MM.1S (cell line): Measurements from ENCODE around the gene SNRNP48.

Experiments used
- DNase-seq: peaks from one replicate; pipeline ENCODE4 v3.0.0-alpha.2; 2015
- H2AFZ ChIP-seq: fragments of 300-600 bp; sonication (generic); 2 replicates; pipeline ENCODE4 v1.6.0; 2016; ENCODE audit warnings: antibody characterized with exemption, low read length
- H3F3A ChIP-seq: fragments of 300-600 bp; sonication (generic); 2 replicates; pipeline ENCODE4 v1.6.1; 2016; ENCODE audit warnings: mild to moderate bottlenecking, antibody characterized with exemption, low read length, moderate library complexity, mixed read lengths; ENCODE audit not compliant: insufficient read depth
- H3K27ac ChIP-seq: fragments of 300-600 bp; sonication (generic); 2 replicates; pipeline ENCODE4 v1.5.1; 2016; ENCODE audit warnings: mild to moderate bottlenecking, low read length
- H3K27me3 ChIP-seq: fragments of 300-600 bp; sonication (generic); replicated peaks from 2 replicates; pipeline ENCODE4 v1.6.0; 2016; ENCODE audit warnings: low read length; ENCODE audit not compliant: insufficient read depth
- H3K36me3 ChIP-seq: fragments of 300-600 bp; sonication (generic); replicated peaks from 2 replicates; pipeline ENCODE4 v1.6.1; 2016; ENCODE audit warnings: mild to moderate bottlenecking, low read length, mixed read lengths; ENCODE audit not compliant: insufficient read depth
- H3K4me1 ChIP-seq: fragments of 300-600 bp; sonication (generic); 2 replicates; pipeline ENCODE4 v1.6.1; 2016; ENCODE audit warnings: low read length, mixed read lengths
- H3K4me2 ChIP-seq: fragments of 300-600 bp; sonication (generic); 2 replicates; pipeline ENCODE4 v1.6.0; 2016; ENCODE audit warnings: low read depth, low read length
- H3K4me3 ChIP-seq: fragments of 300-600 bp; sonication (generic); 2 replicates; pipeline ENCODE4 v1.5.1; 2016; ENCODE audit warnings: low read length, mixed read lengths
- H3K79me2 ChIP-seq: fragments of 300-600 bp; sonication (generic); 2 replicates; pipeline ENCODE4 v1.6.1; 2016; ENCODE audit warnings: mixed run types, low read length, mixed read lengths
- H3K9ac ChIP-seq: fragments of 300-600 bp; sonication (generic); 2 replicates; pipeline ENCODE4 v1.6.1; 2016; ENCODE audit warnings: low read length, mixed read lengths
- H3K9me2 ChIP-seq: fragments of 300-600 bp; sonication (generic); replicated peaks from 2 replicates; pipeline ENCODE4 v1.6.1; 2016; ENCODE audit warnings: mild to moderate bottlenecking, low read length, mixed read lengths; ENCODE audit not compliant: insufficient read depth
- H3K9me3 ChIP-seq: fragments of 300-600 bp; sonication (generic); replicated peaks from 2 replicates; pipeline ENCODE4 v1.6.1; 2016; ENCODE audit warnings: mild to moderate bottlenecking, low read length, mixed read lengths; ENCODE audit not compliant: insufficient read depth
- H4K20me1 ChIP-seq: fragments of 300-600 bp; sonication (generic); 2 replicates; pipeline ENCODE4 v1.6.1; 2016; ENCODE audit warnings: mild to moderate bottlenecking, low read length, moderate library complexity, mixed read lengths; ENCODE audit not compliant: insufficient read depth
- CTCF ChIP-seq: fragments of 300-600 bp; sonication (generic); IDR thresholded peaks from 2 replicates; pipeline ENCODE4 v1.5.1; 2016; ENCODE audit warnings: antibody characterized with exemption, low read length, mixed read lengths
- EZH2 ChIP-seq: fragments of 300-600 bp; sonication (generic); optimal IDR thresholded peaks from 2 replicates; pipeline ENCODE3; 2017; ENCODE audit warnings: low read depth, mild to moderate bottlenecking, antibody characterized with exemption, low read length, mixed read lengths
- EZH2phosphoT487 ChIP-seq: fragments of 300-600 bp; sonication (generic); IDR thresholded peaks from 2 replicates; pipeline ENCODE4 v1.6.1; 2018; ENCODE audit warnings: antibody characterized with exemption, low read length

Gene SNRNP48

GRCh38 chr6:7615611-7616383 lies 25.8 kb downstream of the SNRNP48 start:
- peaks cover 9% of the 10 kb centered on the region; the same call in 1 of the 2 replicates for H3K4me1 ChIP-seq
- H3K4me3 ChIP-seq = no peak overlapping the region
- no peak overlapping the region for H3K4me2 ChIP-seq
- H2AFZ ChIP-seq = no peak overlapping the region
- H3F3A ChIP-seq = no peaks in the 10 kb centered on the region
- H3K9ac ChIP-seq = no peak overlapping the region
- peak; percentile 52 for DNase-seq
- H3K27me3 ChIP-seq = no peaks in the 10 kb centered on the region
- no peaks in the 10 kb centered on the region for H3K9me2 ChIP-seq
- no peaks in the 10 kb centered on the region for H3K9me3 ChIP-seq
- no peaks in the 10 kb centered on the region for H3K79me2 ChIP-seq
- no peak overlapping the region for H3K27ac ChIP-seq
- TF ChIP-seq EZH2 = no peak
- peak; percentile 67 for TF ChIP-seq CTCF
- no peaks in the 10 kb centered on the region for H4K20me1 ChIP-seq
- H3K36me3 ChIP-seq = no peaks in the 10 kb centered on the region

GRCh38 chr6:7617801-7618764 lies 28.1 kb downstream of the SNRNP48 start:
- peak; percentile 79 for DNase-seq
- Histone ChIP-seq H2AFZ (no peak overlapping the region), H3K9me3 (no peaks in the 10 kb centered on the region), H3K4me2 (peak overlapping the region; percentile 54), H3K36me3 (no peaks in the 10 kb centered on the region), H3K27me3 (no peaks in the 10 kb centered on the region), H3F3A (no peaks in the 10 kb centered on the region), H4K20me1 (no peaks in the 10 kb centered on the region), H3K4me3 (peak overlapping the region; percentile 15; the same call in 1 of the 2 replicates), H3K79me2 (no peaks in the 10 kb centered on the region), H3K27ac (no peak overlapping the region), H3K9me2 (no peaks in the 10 kb centered on the region), H3K4me1 (peaks cover 9% of the 10 kb centered on the region; the same call in 1 of the 2 replicates), H3K9ac (no peak overlapping the region)
- no peak for TF ChIP-seq CTCF
- TF ChIP-seq EZH2phosphoT487 = no peak

- Histone ChIP-seq H3K9ac (no peak overlapping the region), H2AFZ (no peak overlapping the region), H4K20me1 (no peaks in the 10 kb centered on the region), H3K36me3 (no peaks in the 10 kb centered on the region), H3K27ac (no peak overlapping the region), H3K4me1 (peaks cover 9% of the 10 kb centered on the region; the same call in 1 of the 2 replicates), H3K79me2 (no peaks in the 10 kb centered on the region), H3K27me3 (no peaks in the 10 kb centered on the region), H3K4me3 (no peak overlapping the region), H3F3A (no peaks in the 10 kb centered on the region), H3K9me3 (no peaks in the 10 kb centered on the region), H3K4me2 (no peak overlapping the region), H3K9me2 (no peaks in the 10 kb centered on the region)
- no peak for TF ChIP-seq EZH2
- TF ChIP-seq CTCF = no peak
- TF ChIP-seq EZH2phosphoT487 = no peak
- DNase-seq = no peak
Measured at GRCh38 chr6:7621761-7622160, 31.8 kb downstream of the SNRNP48 start.
